Measurements from ENCODE around the gene PSRC1.

PSRC1 gene

GRCh38 chr1:109259674-109260557 is 23.0 kb downstream of the PSRC1 start:
- no peak overlapping the region for H3K4me3 ChIP-seq (ENCODE audit: control insufficient read depth, low read depth, low read length)
- DNase-seq (ENCODE audit: low read depth): no peak
- no peak for TF ChIP-seq CTCF (IDR thresholded peaks at IDR 0.05; ENCODE audit: control insufficient read depth, insufficient read depth, low read depth, low read length, missing control alignments)

GRCh38 chr1:109258481-109259466 is 24.2 kb downstream of the PSRC1 start:
- DNase-seq (ENCODE audit: low read depth): no peak
- H3K4me3 ChIP-seq (ENCODE audit: control insufficient read depth, low read depth, low read length): no peak overlapping the region
- no peak for TF ChIP-seq CTCF (IDR thresholded peaks at IDR 0.05; ENCODE audit: control insufficient read depth, insufficient read depth, low read depth, low read length, missing control alignments)

- DNase-seq (ENCODE audit: low read depth): no peak
- TF ChIP-seq CTCF (IDR thresholded peaks at IDR 0.05; ENCODE audit: control insufficient read depth, insufficient read depth, low read depth, low read length, missing control alignments): no peak
These were observed 25.1 kb downstream of the PSRC1 start for GRCh38 chr1:109257682-109258421.

GRCh38 chr1:109256971-109257681 is 25.8 kb downstream of the PSRC1 start:
- no peak for TF ChIP-seq CTCF (IDR thresholded peaks at IDR 0.05; ENCODE audit: control insufficient read depth, insufficient read depth, low read depth, low read length, missing control alignments)
- DNase-seq (ENCODE audit: low read depth): no peak
- H3K4me3 ChIP-seq (ENCODE audit: control insufficient read depth, low read depth, low read length): no peak overlapping the region

More at GRCh38 chr1:109257682-109258421, 25.1 kb downstream of the PSRC1 start:
- H3K4me3 ChIP-seq (ENCODE audit: control insufficient read depth, low read depth, low read length): no peak overlapping the region

- H3K4me3 ChIP-seq (ENCODE audit: control insufficient read depth, low read depth, low read length): no peak overlapping the region
- no peak for DNase-seq (ENCODE audit: low read depth)
- no peak for TF ChIP-seq CTCF (IDR thresholded peaks at IDR 0.05; ENCODE audit: control insufficient read depth, insufficient read depth, low read depth, low read length, missing control alignments)
These were observed 26.9 kb downstream of the PSRC1 start for GRCh38 chr1:109256085-109256484.
